ENCODE results near the gene ZFP92. TPM values are rescaled to one million over a fixed set of nuclear protein-coding genes. Genes with fewer than 3 reads are reported as not detected.

Gene ZFP92
- total and polyA plus RNA-seq, 2 of the 8 experiments (the other 6 are each of a cell fraction or from before 2014, with no cell fraction given), result 0.14 to 0.41 TPM

DNA sequence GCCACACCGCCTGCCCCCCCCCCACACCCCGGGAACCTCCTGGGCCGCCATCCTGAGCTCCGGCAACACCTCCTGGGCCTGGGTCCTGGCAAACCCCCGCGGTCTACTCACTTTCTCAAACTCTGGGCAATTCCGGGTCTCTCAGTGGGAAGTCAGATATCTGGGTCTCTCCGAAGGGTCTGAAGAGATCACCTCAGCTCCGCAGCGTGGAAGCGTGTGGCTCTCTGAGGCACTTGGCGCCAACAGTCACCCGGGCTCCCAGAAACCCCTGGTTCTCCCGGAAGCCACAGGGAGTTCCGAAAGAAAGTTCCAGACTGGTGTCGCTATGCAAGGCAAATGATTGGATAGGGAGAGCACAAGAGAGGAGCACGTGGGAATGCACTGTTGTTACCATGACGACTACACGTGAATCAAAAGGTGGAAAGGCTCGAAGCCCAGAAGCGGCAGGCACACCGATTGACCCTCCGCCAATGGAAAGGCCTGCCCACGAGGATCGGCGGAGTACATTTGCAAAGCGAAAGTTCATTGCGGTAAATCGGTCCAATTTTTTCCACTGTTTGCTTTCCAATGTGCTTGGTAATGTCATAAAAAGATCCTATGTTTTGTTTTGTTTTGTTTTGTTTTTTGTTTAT, 10.0 kb upstream of the ZFP92 start, which contains the start of gene PNMA6E:
Gene PNMA6E (minus strand): TSS at position 218 of the 632 bp plus-strand sequence. CDS start 2,501 bp downstream, outside the sequence.
- Histone ChIP-seq H3K27ac (ENCODE audit: low read depth, low read length) (no peak within 1 kb of the TSS), H2BK5ac (ENCODE audit: low read depth, low read length) (no peak within 1 kb of the TSS), H2AFZ (ENCODE audit: low read length) (no peak within 1 kb of the TSS), H3K4me1 (replicated peaks in 1 of 4; ENCODE audit: control insufficient read depth in 3 of 4, insufficient read depth in 4 of 4, low read length in 3 of 4) (no peaks in the 10 kb centered on the region), H3K4me2 (ENCODE audit: insufficient read depth in 1 of 2, low read depth in 2 of 2, low read length in 2 of 2) (no peak within 1 kb of the TSS), H3K9ac (replicated peaks in 1 of 4; ENCODE audit: extremely low read depth in 1 of 4, low read depth in 3 of 4, low read length in 3 of 4) (no peak within 1 kb of the TSS), H3K9me3 (ENCODE audit: insufficient read depth in 2 of 2, low read depth in 1 of 2, low read length in 1 of 2) (no peaks in the 10 kb centered on the region; a peak in 1 of 4 replicates), H3K4ac (replicated peaks; ENCODE audit: insufficient read length, low read depth, low read length) (no peak within 1 kb of the TSS), H4K5ac (ENCODE audit: insufficient read length, low read depth, low read length) (no peak within 1 kb of the TSS), H2BK120ac (replicated peaks; ENCODE audit: low read depth, low read length) (no peak within 1 kb of the TSS), H3K27me3 (replicated peaks in 1 of 4; ENCODE audit: control insufficient read depth in 3 of 4, extremely low read depth in 1 of 4, insufficient read depth in 3 of 4, low read length in 3 of 4) (no peaks in the 10 kb centered on the region), H3K56ac (replicated peaks; ENCODE audit: insufficient read length, low read depth, low read length) (no peak within 1 kb of the TSS), H4K20me1 (replicated peaks in 1 of 2; ENCODE audit: control insufficient read depth in 1 of 2, insufficient read depth in 2 of 2, low read length in 2 of 2) (no peaks in the 10 kb centered on the region), H2BK20ac (ENCODE audit: low read length) (no peak within 1 kb of the TSS), H2AK5ac (ENCODE audit: low read depth, low read length) (no peak within 1 kb of the TSS), H2BK12ac (ENCODE audit: low read depth, low read length) (no peak within 1 kb of the TSS), H3K79me1 (ENCODE audit: low read depth, low read length) (no peaks in the 10 kb centered on the region), H2BK15ac (ENCODE audit: low read length) (no peak within 1 kb of the TSS), H3K23ac (ENCODE audit: insufficient read length) (no peak within 1 kb of the TSS), H4K91ac (replicated peaks; ENCODE audit: insufficient read length, low read length) (no peak within 1 kb of the TSS), H3K23me2 (ENCODE audit: low read depth, low read length) (no peaks in the 10 kb centered on the region), H3K4me3 (ENCODE audit: extremely low read depth in 1 of 4, insufficient read depth in 2 of 4, low read depth in 3 of 4, low read length in 4 of 4) (no peak within 1 kb of the TSS), H3K14ac (ENCODE audit: insufficient read length) (no peak within 1 kb of the TSS), H3K79me2 (ENCODE audit: control insufficient read depth in 1 of 2, insufficient read depth in 2 of 2, low read length in 2 of 2) (no peaks in the 10 kb centered on the region), H3K36me3 (ENCODE audit: control insufficient read depth in 2 of 4, insufficient read depth in 4 of 4, low read length in 3 of 4) (no peaks in the 10 kb centered on the region), H4K8ac (ENCODE audit: extremely low read depth, insufficient read depth, low read length) (no peak within 1 kb of the TSS), H3K18ac (ENCODE audit: extremely low read depth, low read length) (no peak within 1 kb of the TSS)
- WGBS, 2 experiments (ENCODE audit: extremely low coverage in 1 of 2, insufficient coverage in 1 of 2, insufficient read length in 1 of 2, insufficient replicate concordance in 2 of 2, low coverage in 1 of 2, low lambda C conversion rate in 2 of 2, missing lambda C conversion rate in 1 of 2), result 84% methylated on average over 13 of the region's 29 CpGs; no CpG with 5 or more reads in 1 of the 2 experiments
- CTCF ChIA-PET (ENCODE audit: partially characterized antibody), result no interaction called here
- no peak for TF ChIP-seq BRCA1 (IDR thresholded peaks at IDR 0.05; ENCODE audit: low read depth, low read length)
- TF ChIP-seq RNF2 (IDR thresholded peaks at IDR 0.05; ENCODE audit: borderline replicate concordance, low read depth, low read length, missing control alignments, poor library complexity, severe bottlenecking), result no peak
- no peak for TF ChIP-seq SIRT6 (IDR thresholded peaks at IDR 0.05; ENCODE audit: low read length)
- no peak for TF ChIP-seq EP300 (IDR thresholded peaks at IDR 0.05; ENCODE audit: borderline replicate concordance in 1 of 2, low read depth in 2 of 2, low read length in 2 of 2)
- 0 out of 2 replicates have a peak, but pooled peaks have one; percentile 19 for TF ChIP-seq E2F6 (IDR thresholded peaks at IDR 0.05)
- TF ChIP-seq CBX5 (IDR thresholded peaks at IDR 0.05; ENCODE audit: low read depth, low read length), result no peak
- no peak for TF ChIP-seq JUN (IDR thresholded peaks at IDR 0.05; ENCODE audit: low read depth, low read length)
- DNase-seq (ENCODE audit: low read depth in 1 of 2, low spot score in 2 of 2), result no peak
- POLR2A ChIA-PET (ENCODE audit: partially characterized antibody), result no interaction called here
- no peak for FAIRE-seq

All from H1 (cell line).